SK-N-SH (cell line): ENCODE measurements around the gene NTNG1.

Experiments used
- EZH2phosphoT487 ChIP-seq: fragments of 200-600 bp; sonication (generic); IDR thresholded peaks from 2 replicates; pipeline ENCODE4 v1.6.1; 2017; ENCODE audit warnings: low read depth, mixed run types, mild to moderate bottlenecking, antibody characterized with exemption, moderate library complexity, borderline replicate concordance
- JUND ChIP-seq: IDR thresholded peaks from 2 replicates; pipeline ENCODE4 v1.4.0; 2012
- MAX ChIP-seq: IDR thresholded peaks from 2 replicates; pipeline ENCODE4 v1.4.0; 2012; ENCODE audit warnings: low read depth
- POLR2AphosphoS5 ChIP-seq: IDR thresholded peaks from 2 replicates; pipeline ENCODE4 v1.6.1; 2012; ENCODE audit warnings: low read depth, low read length
- RAD21 ChIP-seq: IDR thresholded peaks from 2 replicates; pipeline ENCODE4 v1.6.1; 2012; ENCODE audit warnings: mild to moderate bottlenecking, low read length
- RFX5 ChIP-seq: IDR thresholded peaks from 2 replicates; pipeline ENCODE4 v1.6.1; 2012; ENCODE audit warnings: mild to moderate bottlenecking, improper control_type of control experiment, low read length
- RXRA ChIP-seq: IDR thresholded peaks from 2 replicates; pipeline ENCODE4 v1.4.0; 2012; ENCODE audit warnings: low read depth, mild to moderate bottlenecking, borderline replicate concordance
- SIN3A ChIP-seq: IDR thresholded peaks from 2 replicates; pipeline ENCODE4 v1.6.1; 2012; ENCODE audit warnings: low read depth, mild to moderate bottlenecking, low read length, moderate library complexity, borderline replicate concordance
- TAF1 ChIP-seq: IDR thresholded peaks from 2 replicates; pipeline ENCODE4 v1.6.1; 2012; ENCODE audit warnings: low read depth, mild to moderate bottlenecking, low read length, moderate library complexity, borderline replicate concordance
- TCF12 ChIP-seq: IDR thresholded peaks from 2 replicates; pipeline ENCODE4 v1.4.0; 2012
- YY1 ChIP-seq: IDR thresholded peaks from 2 replicates; pipeline ENCODE4 v1.4.0; 2012; ENCODE audit warnings: low read depth, mild to moderate bottlenecking
- TF ChIP-seq, protein P1 (sequence below): IDR thresholded peaks from 2 replicates; pipeline ENCODE4 v1.4.0; 2012; ENCODE audit warnings: low read depth, borderline replicate concordance
- TF ChIP-seq, protein P2 (sequence below): fragments of 200-600 bp; sonication (generic); IDR thresholded peaks from 2 replicates; pipeline ENCODE4 v1.6.1; 2017; ENCODE audit warnings: antibody characterized with exemption, mild to moderate bottlenecking, moderate library complexity
- TF ChIP-seq, protein P3 (sequence below): IDR thresholded peaks from 2 replicates; pipeline ENCODE4; 2012

GRCh38 chr1:107141491-107142126 is 770 bp downstream of the NTNG1 start:
- no peak for TF ChIP-seq MAX
- TF ChIP-seq, protein P1, sequence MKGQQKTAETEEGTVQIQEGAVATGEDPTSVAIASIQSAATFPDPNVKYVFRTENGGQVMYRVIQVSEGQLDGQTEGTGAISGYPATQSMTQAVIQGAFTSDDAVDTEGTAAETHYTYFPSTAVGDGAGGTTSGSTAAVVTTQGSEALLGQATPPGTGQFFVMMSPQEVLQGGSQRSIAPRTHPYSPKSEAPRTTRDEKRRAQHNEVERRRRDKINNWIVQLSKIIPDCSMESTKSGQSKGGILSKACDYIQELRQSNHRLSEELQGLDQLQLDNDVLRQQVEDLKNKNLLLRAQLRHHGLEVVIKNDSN: no peak
- no peak for TF ChIP-seq JUND
- TF ChIP-seq, protein P2, sequence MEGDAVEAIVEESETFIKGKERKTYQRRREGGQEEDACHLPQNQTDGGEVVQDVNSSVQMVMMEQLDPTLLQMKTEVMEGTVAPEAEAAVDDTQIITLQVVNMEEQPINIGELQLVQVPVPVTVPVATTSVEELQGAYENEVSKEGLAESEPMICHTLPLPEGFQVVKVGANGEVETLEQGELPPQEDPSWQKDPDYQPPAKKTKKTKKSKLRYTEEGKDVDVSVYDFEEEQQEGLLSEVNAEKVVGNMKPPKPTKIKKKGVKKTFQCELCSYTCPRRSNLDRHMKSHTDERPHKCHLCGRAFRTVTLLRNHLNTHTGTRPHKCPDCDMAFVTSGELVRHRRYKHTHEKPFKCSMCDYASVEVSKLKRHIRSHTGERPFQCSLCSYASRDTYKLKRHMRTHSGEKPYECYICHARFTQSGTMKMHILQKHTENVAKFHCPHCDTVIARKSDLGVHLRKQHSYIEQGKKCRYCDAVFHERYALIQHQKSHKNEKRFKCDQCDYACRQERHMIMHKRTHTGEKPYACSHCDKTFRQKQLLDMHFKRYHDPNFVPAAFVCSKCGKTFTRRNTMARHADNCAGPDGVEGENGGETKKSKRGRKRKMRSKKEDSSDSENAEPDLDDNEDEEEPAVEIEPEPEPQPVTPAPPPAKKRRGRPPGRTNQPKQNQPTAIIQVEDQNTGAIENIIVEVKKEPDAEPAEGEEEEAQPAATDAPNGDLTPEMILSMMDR: no peak
- no peak for TF ChIP-seq TAF1
- TF ChIP-seq RAD21: no peak
- TF ChIP-seq, protein P3, sequence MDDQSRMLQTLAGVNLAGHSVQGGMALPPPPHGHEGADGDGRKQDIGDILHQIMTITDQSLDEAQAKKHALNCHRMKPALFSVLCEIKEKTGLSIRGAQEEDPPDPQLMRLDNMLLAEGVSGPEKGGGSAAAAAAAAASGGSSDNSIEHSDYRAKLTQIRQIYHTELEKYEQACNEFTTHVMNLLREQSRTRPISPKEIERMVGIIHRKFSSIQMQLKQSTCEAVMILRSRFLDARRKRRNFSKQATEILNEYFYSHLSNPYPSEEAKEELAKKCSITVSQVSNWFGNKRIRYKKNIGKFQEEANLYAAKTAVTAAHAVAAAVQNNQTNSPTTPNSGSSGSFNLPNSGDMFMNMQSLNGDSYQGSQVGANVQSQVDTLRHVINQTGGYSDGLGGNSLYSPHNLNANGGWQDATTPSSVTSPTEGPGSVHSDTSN: no peak
- no peak for TF ChIP-seq SIN3A
- TF ChIP-seq YY1: no peak
- TF ChIP-seq EZH2phosphoT487: no peak
- no peak for TF ChIP-seq RFX5
- no peak for TF ChIP-seq POLR2AphosphoS5
- no peak for TF ChIP-seq RXRA
- no peak for TF ChIP-seq TCF12
